Neural progenitor cell (in vitro differentiated cells): ENCODE data around the gene FAM9B. TPM values are rescaled to one million over a fixed set of nuclear protein-coding genes. Genes with fewer than 3 reads are reported as not detected.

Source experiments
- DNase-seq: peaks from one replicate; pipeline ENCODE4 v3.0.0-alpha.2; 2016; ENCODE audit warnings: low spot score
- H2AFZ ChIP-seq: fragments of 200-600 bp; sonication (generic); replicated peaks from 2 replicates; pipeline ENCODE4 v1.6.1; 2016; ENCODE audit warnings: antibody characterized with exemption
- H3F3A ChIP-seq: fragments of 200-600 bp; sonication (generic); 2 replicates; pipeline ENCODE4 v1.6.1; 2016; ENCODE audit warnings: antibody characterized with exemption, low read depth
- H3K27ac ChIP-seq: fragments of 200-600 bp; sonication (generic); 2 replicates; pipeline ENCODE4 v1.5.1; 2016; ENCODE audit warnings: mild to moderate bottlenecking
- H3K27me3 ChIP-seq: fragments of 200-600 bp; sonication (generic); 2 replicates; pipeline ENCODE4 v1.6.1; 2016; ENCODE audit warnings: mild to moderate bottlenecking, moderate library complexity
- H3K36me3 ChIP-seq: fragments of 200-600 bp; sonication (generic); 2 replicates; pipeline ENCODE4 v1.5.1; 2016
- H3K4me1 ChIP-seq: fragments of 200-600 bp; sonication (generic); 2 replicates; pipeline ENCODE4 v1.6.1; 2016; ENCODE audit warnings: mixed run types
- H3K4me2 ChIP-seq: fragments of 200-600 bp; sonication (generic); 2 replicates; pipeline ENCODE4 v1.6.1; 2016
- H3K4me3 ChIP-seq: fragments of 200-600 bp; sonication (generic); 2 replicates; pipeline ENCODE4 v1.5.1; 2016
- H3K79me2 ChIP-seq: fragments of 200-600 bp; sonication (generic); 2 replicates; pipeline ENCODE4 v1.6.1; 2016; ENCODE audit warnings: low read depth
- H3K9ac ChIP-seq: fragments of 200-600 bp; sonication (generic); 2 replicates; pipeline ENCODE4 v1.6.1; 2016
- H3K9me3 ChIP-seq: fragments of 200-600 bp; sonication (generic); 2 replicates; pipeline ENCODE4 v1.5.1; 2016; ENCODE audit warnings: low read depth
- H4K20me1 ChIP-seq: fragments of 200-600 bp; sonication (generic); 2 replicates; pipeline ENCODE4 v1.6.1; 2016; ENCODE audit warnings: low read depth
- H3K27ac Mint-ChIP-seq: 3 replicates; pipeline ENCODE4 v1.8.0; 2021; ENCODE audit warnings: mixed read lengths
- H3K27me3 Mint-ChIP-seq: 2 replicates; pipeline ENCODE4 v1.8.0; 2022; ENCODE audit warnings: low read depth, mild to moderate bottlenecking, inconsistent platforms, moderate library complexity, mixed read lengths; ENCODE audit not compliant: insufficient read depth
- H3K36me3 Mint-ChIP-seq: 3 replicates; pipeline ENCODE4 v1.8.0; 2021; ENCODE audit warnings: mixed read lengths
- H3K4me1 Mint-ChIP-seq: 3 replicates; pipeline ENCODE4 v1.8.0; 2021; ENCODE audit warnings: mixed read lengths
- H3K4me3 Mint-ChIP-seq: 3 replicates; pipeline ENCODE4 v1.8.0; 2021; ENCODE audit warnings: mild to moderate bottlenecking, moderate library complexity, mixed read lengths
- H3K9me3 Mint-ChIP-seq: 3 replicates; pipeline ENCODE4 v1.8.0; 2020; ENCODE audit warnings: mixed read lengths
- EZH2 ChIP-seq: fragments of 200-600 bp; sonication (generic); IDR thresholded peaks from 2 replicates; pipeline ENCODE4 v1.6.1; 2017; ENCODE audit warnings: antibody characterized with exemption, mild to moderate bottlenecking, moderate library complexity
- EZH2phosphoT487 ChIP-seq: fragments of 200-600 bp; sonication (generic); IDR thresholded peaks from 2 replicates; pipeline ENCODE4 v1.6.1; 2017; ENCODE audit warnings: antibody characterized with exemption
- total RNA-seq: library from RNA; depleted of rRNA; stranded (reverse); fragments of >200 nt; gene quantifications from 2 replicates; pipeline ENCODE4 v1.2.3, GENCODE V29; 2015; ENCODE audit warnings: low replicate concordance
- TF ChIP-seq, protein P1 (sequence below): fragments of 200-600 bp; sonication (generic); IDR thresholded peaks from 2 replicates; pipeline ENCODE4 v1.5.1; 2017; ENCODE audit warnings: antibody characterized with exemption, mild to moderate bottlenecking

The FAM9B gene
- not detected in 2 replicates for total RNA-seq

DNA sequence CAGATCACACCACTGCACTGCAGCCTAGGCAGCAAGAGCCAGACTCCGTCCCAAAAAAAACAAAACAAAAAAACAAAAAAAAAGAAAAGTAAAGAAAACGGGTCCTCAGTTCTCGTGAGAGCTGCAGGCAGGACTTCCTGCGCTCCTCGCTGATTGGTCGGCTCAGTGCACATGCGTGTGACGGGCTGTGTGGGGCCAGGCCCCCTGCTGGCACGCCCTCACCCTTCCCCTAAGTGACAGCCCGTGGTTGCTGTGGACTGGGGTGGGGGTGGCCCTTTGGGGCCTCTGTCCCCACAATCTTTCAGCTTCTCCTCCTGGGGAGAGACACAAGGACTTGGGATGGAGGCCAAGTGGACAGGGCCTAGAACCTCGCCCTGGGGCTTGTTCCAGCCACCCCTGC, at the start of gene FAM9B:
TSS of gene FAM9B (minus strand) at position 139 of the 400 bp plus-strand sequence. CDS start 1,141 bp downstream, outside the sequence.
- peaks cover 4% of the 10 kb centered on the region for H3K27me3 Mint-ChIP-seq
- no peaks in the 10 kb centered on the region for H3K79me2 ChIP-seq

DNA sequence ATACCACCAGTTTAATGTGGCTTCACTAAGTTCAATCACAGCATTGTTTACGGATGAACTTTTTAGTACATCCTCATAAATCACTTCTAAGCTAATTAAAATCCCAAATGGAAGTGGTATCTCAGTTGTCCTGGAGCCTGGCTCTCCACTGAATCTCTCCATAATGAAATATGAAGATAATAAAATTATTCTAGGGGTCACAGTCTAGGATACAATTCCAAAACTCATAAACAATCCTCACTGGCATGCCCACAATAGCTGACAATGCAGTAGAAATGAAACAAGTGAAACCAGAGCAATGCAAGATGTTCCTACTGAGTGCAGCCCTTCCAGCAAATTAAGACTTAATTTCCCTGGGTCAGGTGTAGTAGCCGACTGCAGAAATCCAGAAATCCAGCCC, 47.3 kb upstream of the FAM9B start:
- no peaks in the 10 kb centered on the region for H3K4me1 Mint-ChIP-seq
- Histone ChIP-seq H3K27me3 (no peaks in the 10 kb centered on the region), H3K79me2 (no peaks in the 10 kb centered on the region), H3K9ac (no peak overlapping the region), H3K4me3 (no peak overlapping the region), H3K4me2 (no peak overlapping the region), H3K36me3 (no peaks in the 10 kb centered on the region), H3F3A (no peaks in the 10 kb centered on the region), H3K27ac (no peak overlapping the region), H2AFZ (no peak overlapping the region), H3K9me3 (no peaks in the 10 kb centered on the region), H4K20me1 (no peaks in the 10 kb centered on the region), H3K4me1 (no peaks in the 10 kb centered on the region)
- peaks cover 8% of the 10 kb centered on the region for H3K9me3 Mint-ChIP-seq
- no peaks in the 10 kb centered on the region for H3K27me3 Mint-ChIP-seq
- TF ChIP-seq EZH2phosphoT487 (no peak), EZH2 (no peak)
- TF ChIP-seq, protein P1, sequence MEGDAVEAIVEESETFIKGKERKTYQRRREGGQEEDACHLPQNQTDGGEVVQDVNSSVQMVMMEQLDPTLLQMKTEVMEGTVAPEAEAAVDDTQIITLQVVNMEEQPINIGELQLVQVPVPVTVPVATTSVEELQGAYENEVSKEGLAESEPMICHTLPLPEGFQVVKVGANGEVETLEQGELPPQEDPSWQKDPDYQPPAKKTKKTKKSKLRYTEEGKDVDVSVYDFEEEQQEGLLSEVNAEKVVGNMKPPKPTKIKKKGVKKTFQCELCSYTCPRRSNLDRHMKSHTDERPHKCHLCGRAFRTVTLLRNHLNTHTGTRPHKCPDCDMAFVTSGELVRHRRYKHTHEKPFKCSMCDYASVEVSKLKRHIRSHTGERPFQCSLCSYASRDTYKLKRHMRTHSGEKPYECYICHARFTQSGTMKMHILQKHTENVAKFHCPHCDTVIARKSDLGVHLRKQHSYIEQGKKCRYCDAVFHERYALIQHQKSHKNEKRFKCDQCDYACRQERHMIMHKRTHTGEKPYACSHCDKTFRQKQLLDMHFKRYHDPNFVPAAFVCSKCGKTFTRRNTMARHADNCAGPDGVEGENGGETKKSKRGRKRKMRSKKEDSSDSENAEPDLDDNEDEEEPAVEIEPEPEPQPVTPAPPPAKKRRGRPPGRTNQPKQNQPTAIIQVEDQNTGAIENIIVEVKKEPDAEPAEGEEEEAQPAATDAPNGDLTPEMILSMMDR: no peak
- H3K27ac Mint-ChIP-seq: no peak overlapping the region
- no peak for DNase-seq
- no peaks in the 10 kb centered on the region for H3K36me3 Mint-ChIP-seq
- H3K4me3 Mint-ChIP-seq: no peak overlapping the region

More for the DNA sequence above, at the start of gene FAM9B:
- no peak for DNase-seq
- TF ChIP-seq, protein P1: no peak
- TF ChIP-seq EZH2phosphoT487 (no peak), EZH2 (no peak)
- H3F3A ChIP-seq: no peaks in the 10 kb centered on the region
- no peaks in the 10 kb centered on the region for H3K27me3 ChIP-seq
- Mint-ChIP-seq H3K36me3 (no peaks in the 10 kb centered on the region), H3K9me3 (peaks cover 3% of the 10 kb centered on the region), H3K4me3 (no peak within 1 kb of the TSS), H3K4me1 (no peaks in the 10 kb centered on the region), H3K27ac (no peak within 1 kb of the TSS)
- H3K9ac ChIP-seq: no peak within 1 kb of the TSS
- no peak within 1 kb of the TSS for H3K4me2 ChIP-seq
- H3K4me3 ChIP-seq: no peak within 1 kb of the TSS
- H3K9me3 ChIP-seq: no peaks in the 10 kb centered on the region
- no peaks in the 10 kb centered on the region for H3K4me1 ChIP-seq
- peaks cover 7% of the 10 kb centered on the region for H3K36me3 ChIP-seq
- no peak within 1 kb of the TSS for H2AFZ ChIP-seq
- H3K27ac ChIP-seq: no peak within 1 kb of the TSS
- no peaks in the 10 kb centered on the region for H4K20me1 ChIP-seq

DNA sequence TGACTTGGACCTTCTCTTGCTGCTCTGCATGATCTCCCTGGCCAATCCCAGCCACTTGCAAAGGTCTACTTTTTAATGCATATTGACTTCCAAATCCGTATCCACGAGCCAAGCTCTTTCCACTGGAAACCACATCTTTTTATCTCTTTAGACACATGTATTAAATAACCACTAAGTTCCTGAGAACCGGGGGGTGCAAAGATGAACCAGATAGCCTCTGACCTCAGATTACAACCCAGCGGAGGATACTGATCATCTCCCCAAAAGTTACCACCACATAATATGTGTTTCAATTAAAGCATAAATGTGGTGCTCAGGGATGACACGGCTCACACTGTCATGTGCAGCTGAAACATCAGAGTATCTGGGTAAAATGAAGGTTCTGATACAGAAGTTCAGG, 40.4 kb upstream of the FAM9B start:
- no peak for DNase-seq
- no peaks in the 10 kb centered on the region for H3K27me3 ChIP-seq
- H3K4me1 Mint-ChIP-seq: peaks cover 3% of the 10 kb centered on the region

More for the DNA sequence above, 40.4 kb upstream of the FAM9B start:
- Histone ChIP-seq H3F3A (no peaks in the 10 kb centered on the region), H3K4me3 (no peak overlapping the region), H3K9me3 (no peaks in the 10 kb centered on the region), H3K4me2 (no peak overlapping the region), H3K36me3 (no peaks in the 10 kb centered on the region), H3K4me1 (no peaks in the 10 kb centered on the region), H3K27ac (no peak overlapping the region), H3K79me2 (no peaks in the 10 kb centered on the region), H3K9ac (no peak overlapping the region), H2AFZ (no peak overlapping the region), H4K20me1 (no peaks in the 10 kb centered on the region)
- Mint-ChIP-seq H3K4me3 (no peak overlapping the region), H3K36me3 (no peaks in the 10 kb centered on the region), H3K9me3 (no peaks in the 10 kb centered on the region), H3K27me3 (peaks cover 3% of the 10 kb centered on the region), H3K27ac (no peak overlapping the region)
- TF ChIP-seq, protein P1: no peak
- TF ChIP-seq EZH2 (no peak), EZH2phosphoT487 (no peak)
